ENCODE measurements around the gene SERTAD2.

The SERTAD2 gene

DNA sequence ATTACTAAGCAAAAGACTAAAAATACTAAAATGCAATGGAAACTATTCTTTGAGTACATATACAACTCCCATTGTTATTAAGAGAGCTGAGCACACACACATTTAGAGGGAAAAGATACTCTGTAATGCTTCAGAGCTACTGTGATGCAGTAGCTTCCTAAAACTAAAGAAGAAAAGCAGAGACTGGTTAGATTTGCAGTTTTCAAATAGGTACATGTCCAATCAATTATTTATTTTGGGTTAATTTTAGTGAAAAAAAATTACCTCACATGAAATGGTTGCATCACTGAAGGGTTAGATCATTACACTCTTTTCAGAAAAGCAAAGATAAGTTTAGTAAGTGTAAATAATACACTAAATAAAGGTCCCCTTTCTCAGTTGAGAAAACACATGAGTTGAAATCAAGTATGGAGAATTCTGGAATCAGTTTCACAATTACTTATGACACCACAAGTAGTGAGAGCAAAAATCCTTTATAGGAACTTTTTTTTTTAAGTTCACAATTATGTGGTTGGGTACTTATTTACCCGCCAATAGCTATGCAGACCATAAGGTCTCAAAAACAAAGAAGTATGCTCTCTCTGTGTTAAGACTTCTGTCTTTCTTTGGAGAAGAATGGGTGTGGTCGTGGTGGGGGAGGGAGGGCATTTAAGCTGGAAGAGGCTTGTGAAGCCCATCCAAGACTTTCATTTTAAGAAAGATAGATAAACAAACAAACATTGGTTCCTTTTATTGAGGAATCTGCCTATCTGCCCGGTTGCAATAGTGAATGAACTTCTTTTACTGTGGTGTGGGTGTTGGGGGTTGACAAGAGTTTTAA is 25.3 kb upstream of the SERTAD2 start:
- no peak overlapping the region for H3K4me3 ChIP-seq (ENCODE audit: low read depth, low read length)
- peak; percentile 30 for DNase-seq (ENCODE audit: low read depth)
- no peak for TF ChIP-seq POLR2A (IDR thresholded peaks at IDR 0.05; ENCODE audit: extremely low read depth, insufficient read length)
- no peak for TF ChIP-seq MYC (IDR thresholded peaks at IDR 0.05; ENCODE audit: low read depth, low read length)
- TF ChIP-seq, protein P1, sequence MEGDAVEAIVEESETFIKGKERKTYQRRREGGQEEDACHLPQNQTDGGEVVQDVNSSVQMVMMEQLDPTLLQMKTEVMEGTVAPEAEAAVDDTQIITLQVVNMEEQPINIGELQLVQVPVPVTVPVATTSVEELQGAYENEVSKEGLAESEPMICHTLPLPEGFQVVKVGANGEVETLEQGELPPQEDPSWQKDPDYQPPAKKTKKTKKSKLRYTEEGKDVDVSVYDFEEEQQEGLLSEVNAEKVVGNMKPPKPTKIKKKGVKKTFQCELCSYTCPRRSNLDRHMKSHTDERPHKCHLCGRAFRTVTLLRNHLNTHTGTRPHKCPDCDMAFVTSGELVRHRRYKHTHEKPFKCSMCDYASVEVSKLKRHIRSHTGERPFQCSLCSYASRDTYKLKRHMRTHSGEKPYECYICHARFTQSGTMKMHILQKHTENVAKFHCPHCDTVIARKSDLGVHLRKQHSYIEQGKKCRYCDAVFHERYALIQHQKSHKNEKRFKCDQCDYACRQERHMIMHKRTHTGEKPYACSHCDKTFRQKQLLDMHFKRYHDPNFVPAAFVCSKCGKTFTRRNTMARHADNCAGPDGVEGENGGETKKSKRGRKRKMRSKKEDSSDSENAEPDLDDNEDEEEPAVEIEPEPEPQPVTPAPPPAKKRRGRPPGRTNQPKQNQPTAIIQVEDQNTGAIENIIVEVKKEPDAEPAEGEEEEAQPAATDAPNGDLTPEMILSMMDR (IDR thresholded peaks at IDR 0.05; ENCODE audit: low read depth, low read length): no peak
- TF ChIP-seq, protein P2, sequence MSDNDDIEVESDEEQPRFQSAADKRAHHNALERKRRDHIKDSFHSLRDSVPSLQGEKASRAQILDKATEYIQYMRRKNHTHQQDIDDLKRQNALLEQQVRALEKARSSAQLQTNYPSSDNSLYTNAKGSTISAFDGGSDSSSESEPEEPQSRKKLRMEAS (IDR thresholded peaks at IDR 0.05; ENCODE audit: low read depth, low read length): no peak

DNA sequence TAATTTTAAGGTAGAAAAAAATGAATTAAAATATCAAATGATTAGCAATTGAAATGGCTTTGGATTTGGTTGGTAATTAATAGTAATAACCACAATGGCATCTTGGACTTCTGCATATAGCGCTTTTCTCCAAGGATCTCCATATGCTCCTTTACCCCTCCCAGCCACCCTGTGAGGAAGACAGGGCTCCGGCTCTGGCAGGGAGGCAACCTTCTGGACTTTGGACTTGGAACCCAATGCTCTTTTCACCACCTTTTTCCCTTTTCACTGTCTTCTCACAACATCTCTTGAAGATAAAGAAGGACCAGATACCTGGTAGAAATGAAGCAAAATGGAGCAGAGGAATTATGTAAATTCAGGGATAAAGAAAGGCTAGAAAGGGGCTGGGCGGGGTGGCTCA is 23.8 kb upstream of the SERTAD2 start:
- DNase-seq (ENCODE audit: low read depth): no peak
- no peak overlapping the region for H3K4me3 ChIP-seq (ENCODE audit: low read depth, low read length)
- no peak for TF ChIP-seq MYC (IDR thresholded peaks at IDR 0.05; ENCODE audit: low read depth, low read length)
- TF ChIP-seq POLR2A (IDR thresholded peaks at IDR 0.05; ENCODE audit: extremely low read depth, insufficient read length): no peak
- TF ChIP-seq, protein P1 (IDR thresholded peaks at IDR 0.05; ENCODE audit: low read depth, low read length): no peak
- TF ChIP-seq, protein P2 (IDR thresholded peaks at IDR 0.05; ENCODE audit: low read depth, low read length): no peak

DNA sequence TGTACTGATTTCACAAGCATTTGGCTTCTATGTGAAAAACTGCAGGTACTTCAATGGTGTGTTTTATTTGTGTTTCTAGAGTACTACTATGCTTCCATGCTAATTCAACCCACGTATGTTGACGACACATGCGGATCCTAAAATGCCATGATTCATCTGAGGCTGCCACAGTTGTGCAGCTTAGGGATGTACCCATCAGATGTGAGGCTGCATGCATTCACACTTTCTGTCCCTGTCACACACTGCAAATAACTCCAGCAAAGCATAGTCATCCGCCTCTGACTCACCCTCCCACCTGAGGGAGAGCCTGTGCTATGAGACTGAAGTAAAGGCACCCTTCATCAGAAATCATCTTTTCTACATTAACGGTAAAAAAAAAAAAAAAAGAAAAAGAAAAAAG is 22.1 kb upstream of the SERTAD2 start:
- DNase-seq (ENCODE audit: low read depth): peak; percentile 36
- TF ChIP-seq MYC (IDR thresholded peaks at IDR 0.05; ENCODE audit: low read depth, low read length) (no peak), POLR2A (IDR thresholded peaks at IDR 0.05; ENCODE audit: extremely low read depth, insufficient read length) (no peak)
- TF ChIP-seq, protein P1 (IDR thresholded peaks at IDR 0.05; ENCODE audit: low read depth, low read length): no peak
- TF ChIP-seq, protein P2 (IDR thresholded peaks at IDR 0.05; ENCODE audit: low read depth, low read length): no peak
- H3K4me3 ChIP-seq (ENCODE audit: low read depth, low read length): no peak overlapping the region

DNA sequence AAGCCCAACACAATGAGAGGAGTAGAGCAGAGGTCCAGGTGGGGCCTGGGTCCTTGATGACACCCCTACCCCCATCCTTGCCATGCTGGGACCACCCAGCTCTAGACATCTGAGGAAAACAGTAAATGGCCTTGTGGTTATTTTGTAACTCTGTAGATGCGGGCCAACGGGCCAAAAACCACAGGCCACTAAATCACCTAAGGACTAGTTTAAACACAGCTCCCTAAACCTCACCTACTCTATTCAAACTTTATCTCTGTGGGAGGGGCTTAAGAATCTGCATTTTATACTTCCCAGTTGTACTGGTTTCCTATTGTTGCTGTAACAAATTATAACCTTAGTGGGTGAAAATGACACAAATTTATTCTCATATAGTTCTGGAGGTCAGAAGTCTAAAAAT is 19.0 kb upstream of the SERTAD2 start:
- no peak overlapping the region for H3K4me3 ChIP-seq (ENCODE audit: low read depth, low read length)
- TF ChIP-seq, protein P1 (IDR thresholded peaks at IDR 0.05; ENCODE audit: low read depth, low read length): no peak
- peak; percentile 58 for DNase-seq (ENCODE audit: low read depth)

DNA sequence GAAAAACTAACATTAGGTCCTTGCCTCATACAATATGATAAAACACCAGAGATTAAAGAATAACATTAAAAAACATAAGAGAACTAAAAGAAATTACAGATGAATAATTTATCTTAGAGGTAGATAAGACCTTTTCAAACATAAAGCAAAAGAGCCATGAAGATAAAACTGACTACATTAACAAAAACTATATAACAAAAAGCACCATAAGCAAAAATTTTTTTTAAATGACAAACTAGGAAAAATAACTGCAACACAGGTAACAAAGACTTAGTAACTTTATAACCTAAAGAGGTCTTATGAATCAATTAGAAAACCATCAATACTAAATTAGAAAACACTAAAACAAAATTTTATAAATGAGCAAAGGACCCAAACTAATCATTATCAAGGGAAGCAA is 16.3 kb upstream of the SERTAD2 start:
- H3K4me3 ChIP-seq (ENCODE audit: low read depth, low read length): no peak overlapping the region
- TF ChIP-seq POLR2A (IDR thresholded peaks at IDR 0.05; ENCODE audit: extremely low read depth, insufficient read length): no peak
- TF ChIP-seq, protein P2 (IDR thresholded peaks at IDR 0.05; ENCODE audit: low read depth, low read length): no peak
- TF ChIP-seq, protein P1 (IDR thresholded peaks at IDR 0.05; ENCODE audit: low read depth, low read length): no peak
- no peak for TF ChIP-seq MYC (IDR thresholded peaks at IDR 0.05; ENCODE audit: low read depth, low read length)
- DNase-seq (ENCODE audit: low read depth): no peak
